Skeletal muscle tissue (tissue), 4 donors: ENCODE data around the gene KIF7. TPM values are rescaled to one million over a fixed set of nuclear protein-coding genes. Genes with fewer than 3 reads are reported as not detected.
A peak's percentile ranks its signal among the peaks of the same experiment; 100 is the strongest.

Experiments
- H3K27ac ChIP-seq: one replicate; pipeline ENCODE4 v1.7.0; 2013; ENCODE audit warnings: mild to moderate bottlenecking, low read depth, low read length, inconsistent platforms
- H3K27me3 ChIP-seq, 3 donors: one replicate each; pipeline ENCODE4 v1.7.0; 2013; ENCODE audit warnings: low read length in 3 of 3; ENCODE audit not compliant: control insufficient read depth in 3 of 3, insufficient read depth in 3 of 3
- H3K36me3 ChIP-seq, 3 donors: one replicate each; pipeline ENCODE4 v1.7.0; 2013; ENCODE audit warnings: low read length in 3 of 3; ENCODE audit not compliant: control insufficient read depth in 3 of 3, insufficient read depth in 3 of 3
- H3K4me1 ChIP-seq, 3 donors: one replicate each; pipeline ENCODE4 v1.7.0; 2013; ENCODE audit warnings: low read length in 3 of 3, mild to moderate bottlenecking in 3 of 3; ENCODE audit not compliant: control insufficient read depth in 3 of 3, insufficient read depth in 3 of 3
- H3K4me3 ChIP-seq, 3 donors: one replicate each; pipeline ENCODE4 v1.7.0; 2013; ENCODE audit warnings: low read length in 3 of 3
- H3K9ac ChIP-seq, 3 donors: one replicate each; pipeline ENCODE4 v1.7.0; 2013; ENCODE audit warnings: low read length in 3 of 3, mild to moderate bottlenecking in 3 of 3, moderate library complexity in 2 of 3, low read depth in 1 of 3
- H3K9me3 ChIP-seq, 3 donors: one replicate each; pipeline ENCODE4 v1.7.0; 2013; ENCODE audit warnings: low read length in 3 of 3; ENCODE audit not compliant: control insufficient read depth in 3 of 3
- total RNA-seq: library from RNA; depleted of rRNA; stranded (reverse); fragments of >200 nt; gene quantifications from one replicate; pipeline ENCODE4 v1.2.3, GENCODE V29; 2014
- donor health status: Osteomylitis.

Gene KIF7
- total RNA-seq, 1 donor from 2014 or later: 4.7 TPM

- Histone ChIP-seq H3K9me3 (no peaks in the 10 kb centered on the region), H3K36me3 (no peaks in the 10 kb centered on the region), H3K27ac (no peak overlapping the region), H3K9ac (no peak overlapping the region), H3K4me3 (no peak overlapping the region), H3K4me1 (peaks cover 3 to 11% (median 9%) of the 10 kb centered on the region in 3 donors), H3K27me3 (peaks cover 2 to 25% (median 24%) of the 10 kb centered on the region in 3 donors)
These were observed 5.6 kb downstream of the KIF7 start for GRCh38 chr15:89649716-89650115.

- Histone ChIP-seq H3K4me3 (no peak overlapping the region), H3K4me1 (peaks cover 0 to 6% (median 4%) of the 10 kb centered on the region in 3 donors), H3K36me3 (no peaks in the 10 kb centered on the region), H3K27ac (no peak overlapping the region), H3K9ac (no peak overlapping the region), H3K27me3 (peaks cover 0 to 19% (median 19%) of the 10 kb centered on the region in 3 donors), H3K9me3 (no peaks in the 10 kb centered on the region)
These were observed 6.1 kb downstream of the KIF7 start for GRCh38 chr15:89649013-89649625.

GRCh38 chr15:89648106-89649012 is 6.9 kb downstream of the KIF7 start:
- H3K9me3 ChIP-seq: no peaks in the 10 kb centered on the region
- H3K36me3 ChIP-seq: no peaks in the 10 kb centered on the region
- H3K9ac ChIP-seq: no peak overlapping the region
- H3K4me1 ChIP-seq: peaks cover 0 to 6% (median 4%) of the 10 kb centered on the region in 3 donors
- no peak overlapping the region for H3K4me3 ChIP-seq
- peaks cover 0 to 17% (median 14%) of the 10 kb centered on the region in 3 donors for H3K27me3 ChIP-seq
- no peak overlapping the region for H3K27ac ChIP-seq

- Histone ChIP-seq H3K36me3 (no peaks in the 10 kb centered on the region), H3K27me3 (peaks cover 0 to 7% (median 4%) of the 10 kb centered on the region in 3 donors), H3K4me1 (peaks cover 0 to 6% (median 4%) of the 10 kb centered on the region in 3 donors), H3K9me3 (no peaks in the 10 kb centered on the region), H3K27ac (no peak overlapping the region), H3K9ac (peak overlapping the region in 1 of 3 donors; percentile 43), H3K4me3 (peak overlapping the region in 1 of 3 donors; percentile 54)
These were observed 7.9 kb downstream of the KIF7 start for GRCh38 chr15:89647191-89647851.

GRCh38 chr15:89646416-89647141 is 8.7 kb downstream of the KIF7 start:
- H3K27me3 ChIP-seq: peaks cover 0 to 5% (median 0%) of the 10 kb centered on the region in 3 donors
- H3K36me3 ChIP-seq: no peaks in the 10 kb centered on the region
- no peak overlapping the region for H3K4me3 ChIP-seq
- peaks cover 0 to 6% (median 4%) of the 10 kb centered on the region in 3 donors for H3K4me1 ChIP-seq
- H3K9ac ChIP-seq: no peak overlapping the region
- H3K27ac ChIP-seq: no peak overlapping the region
- no peaks in the 10 kb centered on the region for H3K9me3 ChIP-seq

GRCh38 chr15:89645680-89646079 is 9.6 kb downstream of the KIF7 start:
- H3K27me3 ChIP-seq: peaks cover 0 to 5% (median 0%) of the 10 kb centered on the region in 3 donors
- peaks cover 0 to 2% (median 0%) of the 10 kb centered on the region in 3 donors for H3K36me3 ChIP-seq
- H3K9me3 ChIP-seq: no peaks in the 10 kb centered on the region
- H3K27ac ChIP-seq: no peak overlapping the region
- H3K9ac ChIP-seq: no peak overlapping the region
- H3K4me3 ChIP-seq: no peak overlapping the region
- H3K4me1 ChIP-seq: peaks cover 0 to 6% (median 4%) of the 10 kb centered on the region in 3 donors

- Histone ChIP-seq H3K27ac (no peak overlapping the region), H3K9ac (no peak overlapping the region), H3K36me3 (peaks cover 0 to 5% (median 0%) of the 10 kb centered on the region in 3 donors), H3K4me1 (peaks cover 0 to 2% (median under 1%) of the 10 kb centered on the region in 3 donors), H3K9me3 (no peaks in the 10 kb centered on the region), H3K27me3 (no peaks in the 10 kb centered on the region), H3K4me3 (no peak overlapping the region)
These were observed 13.2 kb downstream of the KIF7 start for GRCh38 chr15:89642106-89642505.

GRCh38 chr15:89641053-89641452 is 14.2 kb downstream of the KIF7 start:
- Histone ChIP-seq H3K36me3 (peaks cover 0 to 5% (median 0%) of the 10 kb centered on the region in 3 donors), H3K4me3 (no peak overlapping the region), H3K27me3 (no peaks in the 10 kb centered on the region), H3K9me3 (no peaks in the 10 kb centered on the region), H3K4me1 (no peaks in the 10 kb centered on the region), H3K9ac (no peak overlapping the region), H3K27ac (no peak overlapping the region)

- no peaks in the 10 kb centered on the region for H3K27me3 ChIP-seq
- no peak overlapping the region for H3K9ac ChIP-seq
- no peaks in the 10 kb centered on the region for H3K9me3 ChIP-seq
- no peak overlapping the region for H3K4me3 ChIP-seq
- no peaks in the 10 kb centered on the region for H3K4me1 ChIP-seq
- peaks cover 0 to 5% (median 0%) of the 10 kb centered on the region in 3 donors for H3K36me3 ChIP-seq
- H3K27ac ChIP-seq: no peak overlapping the region
These were observed 15.0 kb downstream of the KIF7 start for GRCh38 chr15:89640245-89640644.
